Activated CD4-positive, CD25-positive, alpha-beta regulatory T cell (primary cell): Measurements from ENCODE around the gene CIAO2B.
A peak's percentile ranks its signal among the peaks of the same experiment; 100 is the strongest.
"Not testable (repeated sequence)": the region's sequence is repeated elsewhere in the genome, so short reads cannot be mapped to it uniquely, and the experiment has no call there.

ENCODE experiments used
- DNase-seq, 4 experiments: peaks; one replicate each; lab custom pipeline; 2025; lab: John Stamatoyannopoulos, UW

Gene CIAO2B

GRCh38 chr16:66934138-66934838 is at the start of gene CIAO2B:
CIAO2B (minus strand) TSS chr16:66934402; CDS start chr16:66934364, 38 bp downstream.
- peak; percentile 71 to 81 (median 80) for DNase-seq

- DNase-seq = no peak
These were observed 48.8 kb upstream of the CIAO2B start for GRCh38 chr16:66983033-66983432.

DNA sequence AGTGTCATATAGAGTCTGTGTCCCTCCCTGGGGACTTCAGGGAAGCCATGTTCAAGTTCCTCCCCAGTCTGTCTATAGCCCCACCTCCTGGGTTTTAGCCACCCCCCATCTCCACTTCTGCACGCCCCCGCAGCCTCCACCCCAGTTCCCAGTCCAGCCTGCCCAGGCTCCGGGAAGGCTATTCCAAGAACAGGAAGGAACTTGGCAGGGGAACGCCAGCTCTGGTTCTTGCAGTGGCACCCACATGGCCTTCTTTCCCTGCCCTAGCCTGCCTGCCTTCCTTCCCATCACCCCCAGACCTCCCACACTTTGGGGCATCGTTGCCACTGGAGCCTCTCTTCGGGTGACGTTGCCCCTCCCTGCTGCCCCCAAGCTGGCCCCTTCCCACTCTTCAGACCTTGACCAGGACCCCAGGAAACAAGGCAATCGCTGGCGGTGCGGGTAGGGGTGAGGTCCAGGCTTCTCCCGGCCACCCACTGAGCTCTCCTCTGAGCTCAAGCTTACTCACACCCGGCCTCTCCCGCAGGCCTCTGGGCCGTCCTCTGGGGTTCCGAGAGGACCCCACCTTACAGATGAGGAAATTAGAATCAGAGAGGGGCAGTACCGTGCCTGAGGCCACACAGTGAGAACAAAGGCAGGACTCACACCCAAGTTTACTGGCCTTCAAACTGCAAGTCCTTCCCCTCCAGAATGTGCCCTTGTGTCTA is 45.0 kb upstream of the CIAO2B start:
- no peak for DNase-seq

DNA sequence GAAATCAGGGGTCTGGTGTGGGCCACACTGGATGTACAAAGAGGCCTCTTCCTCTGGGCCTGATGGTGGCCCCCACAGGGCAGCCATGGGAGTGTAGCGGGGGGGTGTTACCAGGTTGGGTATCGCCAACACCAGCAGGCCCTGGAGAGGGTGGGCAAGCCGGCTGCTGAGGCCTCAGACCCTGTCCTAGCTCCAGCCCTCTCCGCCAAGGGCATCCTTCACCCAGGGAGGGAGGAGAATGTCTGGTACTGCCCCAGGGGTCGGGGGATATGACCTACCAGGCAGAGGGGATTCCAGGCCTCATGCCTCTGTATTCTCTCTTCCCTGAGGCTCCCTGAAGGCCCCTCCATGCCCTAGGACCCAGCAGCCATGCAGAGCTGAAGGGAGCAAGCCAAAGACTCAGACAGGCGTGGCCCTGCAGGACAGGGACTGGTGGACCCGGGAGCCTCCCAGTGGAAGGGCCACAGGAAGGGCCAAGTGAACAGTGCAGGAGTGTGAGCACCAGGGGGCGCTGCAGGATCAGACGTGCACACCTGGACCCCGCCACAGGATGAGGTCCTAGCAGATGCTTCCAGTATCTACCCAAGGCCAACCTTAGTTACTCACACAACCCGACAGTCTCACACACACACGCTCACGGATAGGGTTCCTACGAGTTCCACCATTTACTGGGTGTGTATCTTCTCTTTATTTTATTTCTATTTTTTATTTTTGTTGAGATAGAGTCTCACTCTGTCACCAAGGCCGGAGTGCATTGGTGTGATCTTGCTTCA is 43.3 kb upstream of the CIAO2B start:
- DNase-seq = peak; percentile 78 to 93 (median 88)

- DNase-seq = no peak
These were observed 42.5 kb upstream of the CIAO2B start for GRCh38 chr16:66976746-66977145.

DNA sequence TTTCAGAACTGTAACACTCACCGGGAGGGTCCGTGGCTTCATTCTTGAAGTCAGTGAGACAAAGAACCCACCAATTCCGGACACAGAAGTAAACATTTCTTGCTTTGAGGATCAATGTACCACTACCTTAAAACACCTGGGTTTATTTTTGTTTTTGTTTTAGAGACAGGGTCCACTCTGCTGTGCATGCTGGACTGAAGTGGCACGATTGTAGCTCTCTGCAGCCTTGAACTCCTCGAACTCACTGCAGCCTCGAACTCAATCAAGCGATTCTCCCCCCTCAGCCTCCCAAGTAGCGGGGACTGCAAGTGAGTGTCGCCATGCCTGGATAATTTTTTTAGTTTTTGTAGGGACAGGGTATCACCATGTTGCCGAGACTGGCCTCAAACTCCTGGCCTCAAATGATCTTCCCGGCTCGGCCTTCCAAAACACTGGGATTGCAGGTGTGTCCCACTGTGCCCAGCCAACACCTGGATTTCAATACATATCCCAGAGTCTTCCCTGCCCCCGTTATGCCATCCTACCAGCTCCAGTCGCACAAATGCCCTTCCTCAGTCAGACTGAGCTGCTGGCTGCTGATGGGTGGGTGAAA is 41.2 kb upstream of the CIAO2B start:
- DNase-seq = no peak

DNA sequence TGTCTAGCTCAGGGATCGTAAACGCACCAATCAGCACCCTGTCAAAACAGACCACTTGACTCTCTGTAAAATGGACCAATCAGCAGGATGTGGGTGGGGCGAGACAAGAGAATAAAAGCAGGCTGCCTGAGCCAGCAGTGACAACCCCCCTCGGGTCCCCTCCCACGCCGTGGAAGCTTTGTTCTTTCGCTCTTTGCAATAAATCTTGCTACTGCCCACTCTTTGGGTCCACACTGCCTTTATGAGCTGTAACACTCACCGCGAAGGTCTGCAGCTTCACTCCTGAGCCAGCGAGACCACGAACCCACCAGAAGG is 40.7 kb upstream of the CIAO2B start:
- peak in 1 of 4 experiments; percentile 17 for DNase-seq

DNA sequence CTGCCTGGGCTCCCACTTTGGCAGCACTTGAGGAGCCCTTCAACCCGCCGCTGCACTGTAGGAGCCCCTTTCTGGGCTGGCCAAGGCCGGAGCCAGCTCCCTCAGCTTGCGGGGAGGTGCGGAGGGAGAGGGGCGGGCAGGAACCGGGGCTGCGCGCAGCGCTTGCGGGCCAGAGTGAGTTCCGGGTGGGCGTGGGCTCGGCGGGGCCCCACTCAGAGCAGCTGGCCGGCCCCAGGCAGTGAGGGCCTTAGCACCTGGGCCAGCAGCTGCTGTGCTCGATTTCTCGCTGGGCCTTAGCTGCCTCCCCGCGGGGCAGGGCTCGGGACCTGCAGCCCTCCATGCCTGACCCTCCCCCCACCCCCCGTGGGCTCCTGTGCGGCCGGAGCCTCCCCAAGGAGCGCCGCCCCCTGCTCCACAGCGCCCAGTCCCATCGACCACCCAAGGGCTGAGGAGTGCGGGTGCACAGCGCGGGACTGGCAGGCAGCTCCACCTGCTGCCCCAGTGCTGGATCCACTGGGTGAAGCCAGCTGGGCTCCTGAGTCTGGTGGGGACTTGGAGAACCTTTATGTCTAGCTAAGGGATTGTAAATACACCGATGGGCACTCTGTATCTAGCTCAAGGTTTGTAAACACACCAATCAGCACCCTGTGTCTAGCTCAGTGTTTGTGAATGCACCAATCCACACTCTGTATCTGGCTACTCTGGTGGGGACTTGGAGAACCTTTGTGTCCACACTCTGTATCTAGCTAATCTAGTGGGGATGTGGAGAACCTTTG is 40.1 kb upstream of the CIAO2B start:
- DNase-seq = not testable (repeated sequence)

DNA sequence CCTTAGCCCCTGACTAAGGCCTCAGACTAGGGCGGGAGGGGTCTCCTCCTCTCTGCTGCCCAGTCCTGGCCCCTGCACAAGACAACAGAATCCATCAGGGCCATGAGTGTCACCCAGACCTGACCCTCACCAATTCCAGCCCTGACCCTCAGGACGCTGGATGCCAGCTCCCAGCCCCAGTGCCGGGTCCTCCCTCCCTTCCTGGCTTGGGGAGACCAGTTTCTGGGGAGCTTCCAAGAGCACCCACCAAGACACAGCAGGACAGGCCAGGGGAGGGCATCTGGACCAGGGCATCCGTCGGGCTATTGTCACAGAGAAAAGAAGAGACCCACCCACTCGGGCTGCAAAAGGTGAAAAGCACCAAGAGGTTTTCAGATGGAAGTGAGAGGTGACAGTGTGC is 39.5 kb upstream of the CIAO2B start:
- DNase-seq = no peak

DNA sequence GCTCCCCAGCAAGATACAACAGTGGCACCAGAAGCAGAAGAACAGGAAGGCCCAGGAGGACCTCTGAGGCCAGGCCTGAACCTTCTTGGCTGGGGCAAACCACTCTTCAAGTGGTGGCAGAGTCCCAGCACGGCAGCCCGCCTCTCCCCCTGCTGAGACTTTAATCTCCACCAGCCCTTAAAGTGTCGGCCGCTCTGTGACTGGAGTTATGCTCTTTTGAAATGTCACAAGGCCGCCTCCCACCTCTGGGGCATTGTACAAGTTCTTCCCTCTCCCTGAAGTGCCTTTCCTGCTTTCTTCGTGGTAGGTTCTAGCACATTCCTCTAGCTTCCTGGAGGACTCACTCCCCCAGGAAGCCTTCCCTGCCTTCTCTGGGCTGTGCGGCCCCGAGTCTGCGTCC is 38.8 kb upstream of the CIAO2B start:
- DNase-seq = no peak

DNA sequence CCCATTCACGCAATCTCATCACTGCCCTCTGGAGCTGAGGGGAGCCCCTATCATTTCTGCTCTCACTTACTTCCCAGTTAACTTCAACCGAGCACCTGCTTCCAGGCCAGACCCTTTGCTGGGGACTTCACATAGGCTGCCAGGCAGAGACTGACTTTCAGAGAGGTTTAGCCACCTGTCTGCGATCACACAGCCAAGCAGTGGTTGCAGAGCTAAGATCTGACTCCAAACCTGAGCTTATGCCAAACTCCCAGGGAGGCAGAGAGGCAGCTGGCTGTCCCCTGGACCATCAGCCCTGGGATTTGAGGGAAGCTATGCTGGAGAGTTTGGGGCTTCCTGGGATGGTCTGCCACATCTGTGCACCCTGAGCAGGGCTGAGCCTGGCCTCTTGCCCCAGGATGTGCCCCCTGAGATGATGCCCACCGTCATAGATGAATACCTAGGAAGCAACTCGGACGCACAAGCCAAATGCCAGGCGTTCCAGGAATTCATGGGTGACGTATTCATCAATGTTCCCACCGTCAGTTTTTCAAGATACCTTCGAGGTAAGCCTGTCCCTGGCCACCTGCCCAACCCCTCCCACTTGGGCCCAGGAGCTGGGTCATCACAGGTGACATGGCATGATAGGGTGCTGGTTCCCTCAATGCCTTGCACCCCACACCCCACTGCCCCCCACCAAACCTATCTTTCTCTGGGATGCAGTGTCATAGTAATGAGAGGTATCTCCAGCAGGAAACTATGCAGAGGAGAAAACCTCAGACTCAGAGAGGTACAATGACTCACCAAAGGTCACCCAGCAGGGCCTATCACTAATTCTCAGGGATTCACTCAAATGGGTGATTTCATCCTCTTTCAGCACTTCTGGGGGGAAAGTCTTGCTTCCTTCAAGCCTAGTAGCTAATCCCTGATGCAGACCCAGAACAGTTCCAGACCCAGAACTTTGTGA is 36.8 kb upstream of the CIAO2B start:
- DNase-seq = no peak

GRCh38 chr16:66968847-66969246 is 34.6 kb upstream of the CIAO2B start:
- DNase-seq = no peak

DNA sequence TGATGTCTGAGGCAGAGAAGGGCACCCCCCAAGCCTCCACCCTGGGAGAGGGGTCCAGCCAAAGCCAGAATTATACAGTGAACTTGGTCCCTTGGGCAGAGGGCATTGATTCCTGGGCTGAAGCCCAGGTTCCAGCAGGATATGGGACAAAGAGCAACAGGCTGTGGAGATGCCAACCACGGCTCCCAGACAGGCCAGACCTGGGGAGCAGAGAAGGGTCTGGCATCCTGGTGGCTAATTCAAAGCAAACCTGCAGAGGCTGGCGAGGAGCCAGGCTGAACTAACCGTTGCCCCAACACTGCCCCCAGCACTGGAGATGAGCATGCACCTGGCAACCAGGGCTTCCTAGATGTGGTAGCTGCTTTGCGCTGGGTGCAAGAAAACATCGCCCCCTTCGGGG is 29.8 kb upstream of the CIAO2B start:
- DNase-seq = no peak

GRCh38 chr16:66961914-66962313 is 27.7 kb upstream of the CIAO2B start:
- no peak for DNase-seq

GRCh38 chr16:66961065-66961744 is 27.0 kb upstream of the CIAO2B start, which contains the start of gene CES3:
CES3 (plus strand) TSS chr16:66961266; CDS start chr16:66961308, 42 bp downstream.
- peak in 1 of 4 experiments; percentile 39 for DNase-seq

DNA sequence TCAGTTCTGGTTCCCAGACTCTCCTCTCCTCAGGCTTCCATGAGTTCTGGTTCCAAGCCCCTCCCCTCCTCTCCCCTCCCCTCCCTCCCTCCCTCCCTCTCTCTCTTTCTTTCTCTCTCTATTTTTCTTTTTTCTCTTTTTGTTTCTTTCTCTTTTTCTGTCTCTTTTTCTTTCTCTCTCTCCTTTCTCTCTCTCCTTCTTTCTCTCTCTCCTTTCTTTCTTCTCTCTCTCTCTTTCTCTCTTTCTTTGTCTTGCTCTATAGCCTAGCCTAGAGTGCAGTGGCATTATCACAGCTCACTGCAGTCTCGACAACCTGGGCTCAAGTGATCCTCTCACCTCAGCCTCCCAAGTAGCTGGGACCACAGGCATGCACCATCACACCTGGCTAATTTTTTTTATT is 26.1 kb upstream of the CIAO2B start:
- no peak for DNase-seq

DNA sequence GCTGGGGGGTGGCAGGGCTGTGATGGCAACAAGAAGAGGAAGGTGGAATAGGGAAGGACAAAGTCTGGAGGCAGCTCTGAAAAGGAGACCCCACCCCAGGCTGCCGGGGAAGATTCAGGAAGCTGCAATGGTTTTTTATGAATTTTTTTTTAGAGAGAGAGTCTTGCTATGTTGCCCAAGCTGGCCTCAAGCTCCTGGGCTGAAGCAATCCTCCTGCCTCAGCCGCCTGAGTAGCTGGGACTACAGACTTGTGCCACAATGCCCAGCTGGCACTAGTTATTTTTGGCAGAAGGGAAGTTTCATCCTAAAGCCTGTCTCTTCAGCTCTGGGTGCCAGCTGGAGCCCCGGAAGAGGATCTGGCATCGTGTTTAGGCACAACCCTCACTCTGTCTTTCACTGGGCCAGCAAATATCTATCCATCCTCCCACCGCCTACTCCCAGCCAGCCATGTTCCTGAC is 25.5 kb upstream of the CIAO2B start:
- no peak for DNase-seq

- DNase-seq = no peak
These were observed 24.9 kb upstream of the CIAO2B start for GRCh38 chr16:66958857-66959703.

DNA sequence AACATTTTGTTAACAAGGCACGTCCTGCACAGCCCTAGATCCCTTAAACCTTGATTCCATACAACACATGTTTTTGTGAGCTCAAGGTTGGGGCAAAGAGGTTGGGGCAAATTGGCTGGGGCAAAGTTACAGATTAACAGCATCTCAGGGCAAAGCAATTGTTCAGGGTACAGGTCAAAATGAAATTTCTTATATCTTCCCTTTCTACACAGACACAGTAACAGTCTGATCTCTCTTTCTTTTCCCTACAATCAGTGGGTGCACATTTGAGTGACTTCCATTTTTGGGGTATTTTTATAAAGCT is 21.9 kb upstream of the CIAO2B start:
- DNase-seq = not testable (repeated sequence)
